Liver (tissue), 3 donors: ENCODE measurements around the gene NBAS.

ENCODE experiments used
- ATF3 ChIP-seq: IDR thresholded peaks from 2 replicates; pipeline ENCODE4 v1.6.1; 2016; ENCODE audit warnings: antibody characterized with exemption
- FOXA1 ChIP-seq: IDR thresholded peaks from 2 replicates; pipeline ENCODE4 v1.6.1; 2016; ENCODE audit warnings: antibody characterized with exemption
- GABPA ChIP-seq, 2 donors: IDR thresholded peaks in 1 of 2; conservative IDR thresholded peaks in 1 of 2; 2 replicates each; pipeline ENCODE4 v1.6.1; 2016; ENCODE audit warnings: antibody characterized with exemption in 2 of 2, mild to moderate bottlenecking in 1 of 2, moderate library complexity in 1 of 2
- MAX ChIP-seq: IDR thresholded peaks from 2 replicates; pipeline ENCODE4 v1.6.1; 2016; ENCODE audit warnings: antibody characterized with exemption
- RAD21 ChIP-seq, 2 donors: IDR thresholded peaks; 2 replicates each; pipeline ENCODE4 v1.6.1; 2016; ENCODE audit warnings: antibody characterized with exemption in 2 of 2, mild to moderate bottlenecking in 2 of 2
- TF ChIP-seq, protein P1 (sequence below): fragments of 150-350 bp; IDR thresholded peaks from 2 replicates; pipeline ENCODE4 v1.5.1; 2017; ENCODE audit warnings: improper control_type of control experiment, low read depth, low read length; ENCODE audit not compliant: missing input control
- donor health status: healthy.
- donor health status: healthy.

GRCh38 chr2:15596968-15597367, 35.8 kb upstream of the NBAS start:
- TF ChIP-seq, protein P1, sequence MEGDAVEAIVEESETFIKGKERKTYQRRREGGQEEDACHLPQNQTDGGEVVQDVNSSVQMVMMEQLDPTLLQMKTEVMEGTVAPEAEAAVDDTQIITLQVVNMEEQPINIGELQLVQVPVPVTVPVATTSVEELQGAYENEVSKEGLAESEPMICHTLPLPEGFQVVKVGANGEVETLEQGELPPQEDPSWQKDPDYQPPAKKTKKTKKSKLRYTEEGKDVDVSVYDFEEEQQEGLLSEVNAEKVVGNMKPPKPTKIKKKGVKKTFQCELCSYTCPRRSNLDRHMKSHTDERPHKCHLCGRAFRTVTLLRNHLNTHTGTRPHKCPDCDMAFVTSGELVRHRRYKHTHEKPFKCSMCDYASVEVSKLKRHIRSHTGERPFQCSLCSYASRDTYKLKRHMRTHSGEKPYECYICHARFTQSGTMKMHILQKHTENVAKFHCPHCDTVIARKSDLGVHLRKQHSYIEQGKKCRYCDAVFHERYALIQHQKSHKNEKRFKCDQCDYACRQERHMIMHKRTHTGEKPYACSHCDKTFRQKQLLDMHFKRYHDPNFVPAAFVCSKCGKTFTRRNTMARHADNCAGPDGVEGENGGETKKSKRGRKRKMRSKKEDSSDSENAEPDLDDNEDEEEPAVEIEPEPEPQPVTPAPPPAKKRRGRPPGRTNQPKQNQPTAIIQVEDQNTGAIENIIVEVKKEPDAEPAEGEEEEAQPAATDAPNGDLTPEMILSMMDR = no peak
- TF ChIP-seq MAX = no peak
- no peak for TF ChIP-seq GABPA (IDR thresholded peaks at IDR 0.05 in 1 of 2, conservative IDR thresholded peaks at IDR 0.05 in 1 of 2)
- TF ChIP-seq FOXA1 = no peak
- TF ChIP-seq RAD21 (IDR thresholded peaks at IDR 0.05) = no peak
- no peak for TF ChIP-seq ATF3
